GM21360 (cell line): ENCODE measurements around the gene TCHH.

ENCODE experiments used
- ATAC-seq: cut with Tn5 transposase; IDR thresholded peaks from one replicate; pipeline ENCODE4 v1.9.1; 2021; ENCODE audit warnings: mild to moderate bottlenecking, moderate library complexity; ENCODE audit not compliant: unreplicated experiment

Gene TCHH

DNA sequence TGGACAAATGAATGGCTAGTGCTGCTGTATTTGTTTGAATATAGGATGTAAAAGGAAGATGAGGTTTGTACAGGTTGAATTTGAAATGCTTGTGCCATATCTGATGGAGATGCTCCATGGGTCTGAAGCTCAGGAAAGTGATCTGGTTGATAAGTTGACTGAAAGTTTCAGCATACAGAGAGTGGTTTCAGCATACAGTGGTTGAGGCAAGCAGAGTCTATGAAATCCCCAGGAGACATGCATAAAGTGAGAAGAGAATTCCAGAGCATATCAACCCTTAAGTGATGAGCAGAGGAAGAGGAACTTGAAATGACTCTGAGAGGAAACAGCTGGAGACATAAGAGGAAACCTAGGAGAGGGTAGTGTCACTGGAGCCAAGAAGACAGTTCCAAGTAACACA lies 48.1 kb downstream of the TCHH start:
- ATAC-seq = no peak

DNA sequence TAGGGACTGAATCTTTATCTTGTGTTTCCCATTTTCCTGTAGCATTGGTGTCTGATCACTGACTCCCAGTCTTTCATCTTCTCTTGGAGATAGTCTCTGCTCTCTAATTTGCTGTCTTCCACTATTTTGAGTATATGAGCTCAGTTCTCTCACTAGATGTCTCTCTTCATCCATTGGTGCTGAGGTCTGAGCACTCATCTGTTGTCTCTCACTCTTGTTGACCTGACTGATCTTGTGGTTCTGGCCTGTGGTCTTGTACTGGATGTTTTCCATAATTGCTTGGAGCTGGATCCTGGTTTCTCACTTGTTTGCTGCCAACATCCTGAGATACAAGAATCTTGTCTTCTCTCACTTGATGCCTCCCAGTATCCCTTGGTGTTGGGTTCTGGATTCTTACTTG lies 53.3 kb downstream of the TCHH start:
- no peak for ATAC-seq
